Activated T-cell treated with anti-CD3 and anti-CD28 coated beads, Interleukin-2, amount 50 U/mL, for 24 hours (primary cell): ENCODE results near the gene TPBG.

Source experiments
- DNase-seq: peaks from one replicate; pipeline ENCODE4 v3.0.0-alpha.2; 2020
- H3K27ac Mint-ChIP-seq: 2 replicates; pipeline ENCODE4 v1.8.0; 2020; ENCODE audit warnings: mild to moderate bottlenecking, mixed read lengths
- H3K27me3 Mint-ChIP-seq: 2 replicates; pipeline ENCODE4 v1.8.0; 2020; ENCODE audit warnings: mixed read lengths
- H3K36me3 Mint-ChIP-seq: 2 replicates; pipeline ENCODE4 v1.8.0; 2020; ENCODE audit warnings: low read depth, mixed read lengths
- H3K4me1 Mint-ChIP-seq: 2 replicates; pipeline ENCODE4 v1.8.0; 2020; ENCODE audit warnings: low read depth, mixed read lengths
- H3K4me3 Mint-ChIP-seq: 2 replicates; pipeline ENCODE4 v1.8.0; 2020; ENCODE audit warnings: mild to moderate bottlenecking, moderate library complexity, mixed read lengths
- H3K9me3 Mint-ChIP-seq: 2 replicates; pipeline ENCODE4 v1.8.0; 2020; ENCODE audit warnings: mixed read lengths

The TPBG gene

GRCh38 chr6:82396964-82397751 is 33.5 kb downstream of the TPBG start:
- Mint-ChIP-seq H3K4me1 (no peaks in the 10 kb centered on the region), H3K4me3 (no peak overlapping the region), H3K27ac (no peak overlapping the region), H3K9me3 (no peaks in the 10 kb centered on the region), H3K27me3 (no peaks in the 10 kb centered on the region), H3K36me3 (no peaks in the 10 kb centered on the region)
- DNase-seq: no peak

GRCh38 chr6:82397962-82398692 is 34.5 kb downstream of the TPBG start:
- DNase-seq: no peak
- Mint-ChIP-seq H3K27me3 (no peaks in the 10 kb centered on the region), H3K4me3 (no peak overlapping the region), H3K4me1 (no peaks in the 10 kb centered on the region), H3K27ac (no peak overlapping the region), H3K9me3 (no peaks in the 10 kb centered on the region), H3K36me3 (no peaks in the 10 kb centered on the region)

GRCh38 chr6:82408952-82409431 is 45.4 kb downstream of the TPBG start:
- Mint-ChIP-seq H3K27ac (no peak overlapping the region), H3K27me3 (no peaks in the 10 kb centered on the region), H3K4me3 (no peak overlapping the region), H3K9me3 (no peaks in the 10 kb centered on the region), H3K4me1 (no peaks in the 10 kb centered on the region), H3K36me3 (no peaks in the 10 kb centered on the region)
- DNase-seq: no peak

GRCh38 chr6:82410151-82410648 is 46.6 kb downstream of the TPBG start:
- Mint-ChIP-seq H3K4me3 (no peak overlapping the region), H3K27me3 (no peaks in the 10 kb centered on the region), H3K36me3 (no peaks in the 10 kb centered on the region), H3K9me3 (no peaks in the 10 kb centered on the region), H3K27ac (no peak overlapping the region), H3K4me1 (no peaks in the 10 kb centered on the region)
- DNase-seq: no peak

- H3K4me1 Mint-ChIP-seq: no peaks in the 10 kb centered on the region
- no peak for DNase-seq
- H3K4me3 Mint-ChIP-seq: no peak overlapping the region
- H3K9me3 Mint-ChIP-seq: no peaks in the 10 kb centered on the region
- no peak overlapping the region for H3K27ac Mint-ChIP-seq
- H3K36me3 Mint-ChIP-seq: no peaks in the 10 kb centered on the region
- no peaks in the 10 kb centered on the region for H3K27me3 Mint-ChIP-seq
Observed at GRCh38 chr6:82413868-82414267, 50.3 kb downstream of the TPBG start.

GRCh38 chr6:82415820-82416219 is 52.2 kb downstream of the TPBG start:
- Mint-ChIP-seq H3K4me3 (no peak overlapping the region), H3K36me3 (no peaks in the 10 kb centered on the region), H3K27ac (no peak overlapping the region), H3K27me3 (no peaks in the 10 kb centered on the region), H3K4me1 (no peaks in the 10 kb centered on the region), H3K9me3 (no peaks in the 10 kb centered on the region)
- no peak for DNase-seq

- Mint-ChIP-seq H3K36me3 (no peaks in the 10 kb centered on the region), H3K27me3 (no peaks in the 10 kb centered on the region), H3K4me3 (no peak overlapping the region), H3K9me3 (no peaks in the 10 kb centered on the region), H3K4me1 (no peaks in the 10 kb centered on the region), H3K27ac (no peak overlapping the region)
- no peak for DNase-seq
Observed at GRCh38 chr6:82416346-82416745, 52.7 kb downstream of the TPBG start.
